Measurements from ENCODE around the gene SOCS3.

SOCS3 gene

DNA sequence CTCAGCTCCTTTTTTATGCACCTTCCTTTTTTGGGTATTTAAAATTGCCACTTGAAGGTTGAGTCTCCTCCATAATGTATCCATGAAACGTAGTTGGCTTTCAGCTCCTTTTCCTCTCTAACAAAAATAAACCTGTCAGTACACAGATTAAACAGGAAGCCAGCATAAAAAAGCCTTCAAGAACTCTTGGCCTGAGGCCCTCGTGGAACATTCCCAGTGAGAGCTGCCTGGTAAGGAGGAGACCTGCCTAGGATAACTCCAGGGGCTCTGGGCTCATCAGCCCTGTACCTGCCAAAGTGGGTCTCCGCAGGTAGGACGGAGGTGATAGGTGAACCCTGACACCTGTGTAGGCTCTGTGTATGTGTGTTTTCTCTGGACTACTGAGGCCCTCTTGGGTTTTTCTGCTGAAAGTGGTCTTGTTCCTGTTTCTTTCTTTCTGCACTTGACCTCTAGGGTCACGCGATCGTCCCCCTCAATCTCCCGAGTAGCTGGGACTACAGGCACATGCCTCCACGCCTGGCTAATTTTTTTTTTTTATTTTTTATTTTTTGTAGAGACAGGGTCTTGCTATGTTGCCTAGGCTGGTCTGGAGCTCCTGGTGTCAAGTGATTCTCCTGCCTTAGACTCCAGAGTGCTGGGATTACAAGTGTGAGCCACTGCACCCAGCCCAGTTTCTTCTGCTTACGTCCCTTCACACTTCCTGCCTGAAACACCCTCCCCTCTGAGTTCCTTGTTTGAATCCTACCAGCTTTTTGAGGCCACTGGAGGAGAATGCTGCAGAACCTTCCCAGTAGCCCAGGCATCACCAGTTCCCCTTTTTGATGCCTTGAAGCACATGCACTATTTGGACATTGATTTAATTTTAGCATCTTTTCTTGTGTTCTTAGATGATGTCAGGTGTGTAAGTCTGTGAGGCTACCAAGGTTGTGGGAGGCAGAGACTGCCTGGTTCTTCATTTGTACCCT lies 28.4 kb upstream of the SOCS3 start:
- Histone ChIP-seq H3K9me3 (ENCODE audit: control insufficient read depth in 1 of 2, low read length in 2 of 2) (no peaks in the 10 kb centered on the region), H3K36me3 (ENCODE audit: control insufficient read depth in 1 of 2, insufficient read depth in 2 of 2, low read length in 2 of 2) (peaks cover under 1 to 6% of the 10 kb centered on the region in 2 donors), H3K27me3 (ENCODE audit: low read depth, low read length) (no peaks in the 10 kb centered on the region), H3K4me3 (ENCODE audit: low read depth in 1 of 2, low read length in 2 of 2) (peak overlapping the region in 1 of 2 donors; percentile 35), H3K4me1 (ENCODE audit: control insufficient read depth in 1 of 2, insufficient read depth in 2 of 2, low read length in 2 of 2) (peaks cover 0 to 15% of the 10 kb centered on the region in 2 donors), H3K27ac (ENCODE audit: low read length) (peak overlapping the region; percentile 78)

- no peaks in the 10 kb centered on the region for H3K27me3 ChIP-seq (ENCODE audit: low read depth, low read length)
- peaks cover 12 to 13% of the 10 kb centered on the region in 2 donors for H3K4me1 ChIP-seq (ENCODE audit: control insufficient read depth in 1 of 2, insufficient read depth in 2 of 2, low read length in 2 of 2)
- peaks cover 0 to 5% of the 10 kb centered on the region in 2 donors for H3K36me3 ChIP-seq (ENCODE audit: control insufficient read depth in 1 of 2, insufficient read depth in 2 of 2, low read length in 2 of 2)
- peak overlapping the region; percentile 85 for H3K27ac ChIP-seq (ENCODE audit: low read length)
- H3K4me3 ChIP-seq (ENCODE audit: low read depth in 1 of 2, low read length in 2 of 2): peak overlapping the region in 1 of 2 donors; percentile 32
- no peaks in the 10 kb centered on the region for H3K9me3 ChIP-seq (ENCODE audit: control insufficient read depth in 1 of 2, low read length in 2 of 2)
Measured at GRCh38 chr17:78384479-78385175, 24.8 kb upstream of the SOCS3 start.

- H3K4me1 ChIP-seq (ENCODE audit: control insufficient read depth in 1 of 2, insufficient read depth in 2 of 2, low read length in 2 of 2): peaks cover 16 to 20% of the 10 kb centered on the region in 2 donors
- peak overlapping the region; percentile 85 for H3K27ac ChIP-seq (ENCODE audit: low read length)
Measured at GRCh38 chr17:78383725-78384471, 24.0 kb upstream of the SOCS3 start.

GRCh38 chr17:78381601-78382232 lies 21.8 kb upstream of the SOCS3 start:
- Histone ChIP-seq H3K36me3 (ENCODE audit: control insufficient read depth in 1 of 2, insufficient read depth in 2 of 2, low read length in 2 of 2) (peaks cover 0 to 12% of the 10 kb centered on the region in 2 donors), H3K4me3 (ENCODE audit: low read depth in 1 of 2, low read length in 2 of 2) (peak overlapping the region in 1 of 2 donors; percentile 17), H3K9me3 (ENCODE audit: control insufficient read depth in 1 of 2, low read length in 2 of 2) (no peaks in the 10 kb centered on the region), H3K27ac (ENCODE audit: low read length) (peak overlapping the region; percentile 71), H3K27me3 (ENCODE audit: low read depth, low read length) (no peaks in the 10 kb centered on the region), H3K4me1 (ENCODE audit: control insufficient read depth in 1 of 2, insufficient read depth in 2 of 2, low read length in 2 of 2) (peaks cover 11 to 16% of the 10 kb centered on the region in 2 donors)

More at GRCh38 chr17:78383725-78384471, 24.0 kb upstream of the SOCS3 start:
- peaks cover 0 to 7% of the 10 kb centered on the region in 2 donors for H3K36me3 ChIP-seq (ENCODE audit: control insufficient read depth in 1 of 2, insufficient read depth in 2 of 2, low read length in 2 of 2)
- H3K27me3 ChIP-seq (ENCODE audit: low read depth, low read length): no peaks in the 10 kb centered on the region
- no peaks in the 10 kb centered on the region for H3K9me3 ChIP-seq (ENCODE audit: control insufficient read depth in 1 of 2, low read length in 2 of 2)
- no peak overlapping the region for H3K4me3 ChIP-seq (ENCODE audit: low read depth in 1 of 2, low read length in 2 of 2)

- H3K9me3 ChIP-seq (ENCODE audit: control insufficient read depth in 1 of 2, low read length in 2 of 2): no peaks in the 10 kb centered on the region
- peaks cover 11 to 20% of the 10 kb centered on the region in 2 donors for H3K4me1 ChIP-seq (ENCODE audit: control insufficient read depth in 1 of 2, insufficient read depth in 2 of 2, low read length in 2 of 2)
- no peaks in the 10 kb centered on the region for H3K27me3 ChIP-seq (ENCODE audit: low read depth, low read length)
- H3K4me3 ChIP-seq (ENCODE audit: low read depth in 1 of 2, low read length in 2 of 2): no peak overlapping the region
- peak overlapping the region; percentile 71 for H3K27ac ChIP-seq (ENCODE audit: low read length)
- H3K36me3 ChIP-seq (ENCODE audit: control insufficient read depth in 1 of 2, insufficient read depth in 2 of 2, low read length in 2 of 2): peaks cover 0 to 12% of the 10 kb centered on the region in 2 donors
Measured at GRCh38 chr17:78380370-78380769, 20.5 kb upstream of the SOCS3 start.

DNA sequence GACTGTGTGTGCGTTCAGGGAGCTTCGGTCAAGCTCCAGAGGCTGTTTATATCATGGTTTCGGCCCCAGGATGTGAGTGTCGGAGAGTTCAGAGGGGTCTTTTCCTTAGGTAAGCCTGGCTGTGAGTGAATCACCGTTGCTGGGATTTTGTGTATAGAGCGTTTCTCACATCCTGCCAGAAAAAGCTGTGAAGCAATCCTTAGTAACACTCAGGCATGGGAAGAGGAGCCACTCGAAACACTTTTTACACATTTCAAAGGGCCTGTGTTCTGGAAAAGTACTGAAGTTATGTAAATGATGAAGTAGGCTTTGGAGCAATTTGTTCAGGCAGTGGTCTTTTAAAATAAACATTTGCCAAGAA lies 19.2 kb upstream of the SOCS3 start:
- peaks cover 0 to 10% of the 10 kb centered on the region in 2 donors for H3K36me3 ChIP-seq (ENCODE audit: control insufficient read depth in 1 of 2, insufficient read depth in 2 of 2, low read length in 2 of 2)
- H3K4me3 ChIP-seq (ENCODE audit: low read depth in 1 of 2, low read length in 2 of 2): peak overlapping the region; percentile 90 to 98
- peak overlapping the region; percentile 86 for H3K27ac ChIP-seq (ENCODE audit: low read length)
- no peaks in the 10 kb centered on the region for H3K9me3 ChIP-seq (ENCODE audit: control insufficient read depth in 1 of 2, low read length in 2 of 2)
- no peaks in the 10 kb centered on the region for H3K27me3 ChIP-seq (ENCODE audit: low read depth, low read length)
- peaks cover 11 to 24% of the 10 kb centered on the region in 2 donors for H3K4me1 ChIP-seq (ENCODE audit: control insufficient read depth in 1 of 2, insufficient read depth in 2 of 2, low read length in 2 of 2)

GRCh38 chr17:78378225-78379130 lies 18.6 kb upstream of the SOCS3 start, which contains the start of gene PGS1:
PGS1 (plus strand) TSS chr17:78378649; CDS start chr17:78378666, 17 bp downstream.
- Histone ChIP-seq H3K27ac (ENCODE audit: low read length) (peak within 1 kb of the TSS; percentile 86), H3K4me3 (ENCODE audit: low read depth in 1 of 2, low read length in 2 of 2) (peak within 1 kb of the TSS; percentile 90 to 98), H3K4me1 (ENCODE audit: control insufficient read depth in 1 of 2, insufficient read depth in 2 of 2, low read length in 2 of 2) (peaks cover 11 to 24% of the 10 kb centered on the region in 2 donors), H3K36me3 (ENCODE audit: control insufficient read depth in 1 of 2, insufficient read depth in 2 of 2, low read length in 2 of 2) (peaks cover 0 to 10% of the 10 kb centered on the region in 2 donors), H3K27me3 (ENCODE audit: low read depth, low read length) (no peaks in the 10 kb centered on the region), H3K9me3 (ENCODE audit: control insufficient read depth in 1 of 2, low read length in 2 of 2) (no peaks in the 10 kb centered on the region)

DNA sequence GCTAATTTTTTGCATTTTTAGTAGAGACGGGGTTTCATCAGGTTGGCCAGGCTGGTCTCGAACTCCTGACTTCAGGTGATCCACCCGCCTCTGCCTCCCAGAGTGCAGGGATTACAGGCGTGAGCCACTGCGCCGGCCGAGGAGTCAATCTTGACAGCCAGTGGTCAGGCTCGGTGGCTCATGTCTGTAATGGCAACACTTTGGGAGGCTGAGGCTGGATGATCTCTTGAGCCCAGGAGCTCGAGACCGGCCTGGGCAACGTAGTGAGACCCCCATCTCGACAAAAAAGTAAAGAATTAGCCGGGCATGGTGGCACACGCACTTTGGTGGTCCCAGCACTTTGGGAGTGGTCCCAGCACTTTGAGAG lies 18.0 kb upstream of the SOCS3 start:
- no peaks in the 10 kb centered on the region for H3K27me3 ChIP-seq (ENCODE audit: low read depth, low read length)

GRCh38 chr17:78376161-78376560 lies 16.3 kb upstream of the SOCS3 start:
- H3K4me1 ChIP-seq (ENCODE audit: control insufficient read depth in 1 of 2, insufficient read depth in 2 of 2, low read length in 2 of 2): peaks cover 11 to 13% of the 10 kb centered on the region in 2 donors
- H3K4me3 ChIP-seq (ENCODE audit: low read depth in 1 of 2, low read length in 2 of 2): no peak overlapping the region
- no peaks in the 10 kb centered on the region for H3K9me3 ChIP-seq (ENCODE audit: control insufficient read depth in 1 of 2, low read length in 2 of 2)
- no peaks in the 10 kb centered on the region for H3K27me3 ChIP-seq (ENCODE audit: low read depth, low read length)
- H3K36me3 ChIP-seq (ENCODE audit: control insufficient read depth in 1 of 2, insufficient read depth in 2 of 2, low read length in 2 of 2): peaks cover 0 to 10% of the 10 kb centered on the region in 2 donors
- peak overlapping the region; percentile 78 for H3K27ac ChIP-seq (ENCODE audit: low read length)

More for the DNA sequence above, 18.0 kb upstream of the SOCS3 start:
- peaks cover 0 to 10% of the 10 kb centered on the region in 2 donors for H3K36me3 ChIP-seq (ENCODE audit: control insufficient read depth in 1 of 2, insufficient read depth in 2 of 2, low read length in 2 of 2)
- H3K4me3 ChIP-seq (ENCODE audit: low read depth in 1 of 2, low read length in 2 of 2): peak overlapping the region; percentile 90 to 98
- peak overlapping the region; percentile 86 for H3K27ac ChIP-seq (ENCODE audit: low read length)
- H3K4me1 ChIP-seq (ENCODE audit: control insufficient read depth in 1 of 2, insufficient read depth in 2 of 2, low read length in 2 of 2): peaks cover 11 to 24% of the 10 kb centered on the region in 2 donors
- no peaks in the 10 kb centered on the region for H3K9me3 ChIP-seq (ENCODE audit: control insufficient read depth in 1 of 2, low read length in 2 of 2)

Data from muscle layer of duodenum (tissue), 2 donors.